GM18508 (cell line): ENCODE measurements around the gene KRT38.
"Not testable (repeated sequence)": the region's sequence is repeated elsewhere in the genome, so short reads cannot be mapped to it uniquely, and the experiment has no call there.

Source experiments
- ATAC-seq: cut with Tn5 transposase; IDR thresholded peaks from one replicate; pipeline ENCODE4 v1.9.1; 2021; ENCODE audit warnings: moderate number of reproducible peaks; ENCODE audit not compliant: insufficient read depth, unreplicated experiment

The KRT38 gene

GRCh38 chr17:41403404-41404023, 37.3 kb downstream of the KRT38 start:
- no peak for ATAC-seq

DNA sequence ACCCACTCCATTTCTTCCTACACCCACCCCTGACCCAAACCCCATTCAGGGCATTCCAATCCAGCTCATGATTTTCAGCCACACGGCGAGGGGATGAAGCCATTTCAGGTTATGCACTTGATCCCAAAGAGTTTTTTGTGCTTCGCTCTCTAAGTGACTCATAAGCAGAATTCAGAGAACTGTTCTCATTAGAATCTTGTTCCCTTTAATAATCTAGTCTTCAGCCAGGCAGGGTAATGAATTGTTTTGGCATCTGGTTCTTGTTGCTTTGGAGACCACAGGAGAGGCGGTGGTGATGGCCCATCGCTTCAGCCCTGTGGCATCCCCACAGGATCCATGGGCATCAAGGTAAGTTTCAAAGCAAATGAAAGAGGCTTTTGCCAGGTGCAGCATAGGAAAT, 38.6 kb downstream of the KRT38 start:
- ATAC-seq: no peak

DNA sequence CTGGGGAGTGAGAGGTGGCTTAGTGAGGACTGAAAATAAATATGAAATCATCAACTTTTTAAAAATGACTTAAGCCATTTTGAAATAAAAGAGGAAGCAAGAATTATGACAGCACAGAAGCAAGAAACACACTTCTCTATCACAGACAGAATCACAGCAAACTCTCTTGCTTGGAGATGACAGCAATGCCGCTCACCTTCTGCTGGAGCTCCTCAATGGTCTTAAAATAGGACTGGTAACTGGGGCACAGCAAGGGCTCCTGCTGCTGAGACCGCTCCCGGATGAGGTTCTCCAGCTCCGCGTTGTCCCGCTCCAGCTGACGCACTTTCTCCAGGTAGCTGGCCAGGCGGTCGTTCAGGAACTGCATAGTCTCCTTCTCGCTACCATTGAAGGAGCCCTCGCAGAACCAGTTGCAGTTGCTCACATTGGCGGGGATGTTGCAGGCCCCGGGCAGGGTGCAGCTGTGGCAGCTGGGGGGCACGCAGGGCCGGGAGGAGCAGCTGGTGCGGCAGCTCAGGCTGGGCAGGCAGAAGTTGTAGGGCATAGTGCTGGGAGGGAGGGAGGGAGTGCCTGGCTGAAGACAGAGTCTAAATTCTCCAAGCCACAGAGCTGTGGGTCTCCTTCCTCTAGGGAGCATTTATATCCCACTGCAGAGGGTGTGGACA, 43.7 kb downstream of the KRT38 start, which contains the start of gene KRT31:
KRT31 (minus strand) TSS at position 613 of the 665 bp plus-strand sequence; CDS start at position 544, 69 bp downstream.
- ATAC-seq: no peak

DNA sequence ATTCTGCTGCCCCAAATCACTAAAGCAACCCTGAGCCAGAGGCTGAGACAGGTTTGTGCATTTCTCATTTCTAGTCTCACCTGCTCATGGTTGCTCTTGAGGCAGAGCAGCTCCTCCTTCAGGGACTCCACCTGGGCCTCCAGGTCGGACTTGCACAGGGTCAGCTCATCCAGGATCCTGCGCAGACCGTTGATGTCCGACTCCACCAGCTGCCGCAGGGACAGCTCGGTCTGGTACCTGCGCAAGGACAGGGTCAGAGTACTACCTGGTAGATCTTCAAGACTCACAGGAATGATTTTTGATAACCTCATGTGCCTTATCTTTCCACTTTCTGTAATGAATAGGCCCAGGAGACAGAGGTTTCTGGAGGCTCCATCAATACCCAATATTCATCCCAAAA, 44.4 kb downstream of the KRT38 start:
- ATAC-seq: no peak

DNA sequence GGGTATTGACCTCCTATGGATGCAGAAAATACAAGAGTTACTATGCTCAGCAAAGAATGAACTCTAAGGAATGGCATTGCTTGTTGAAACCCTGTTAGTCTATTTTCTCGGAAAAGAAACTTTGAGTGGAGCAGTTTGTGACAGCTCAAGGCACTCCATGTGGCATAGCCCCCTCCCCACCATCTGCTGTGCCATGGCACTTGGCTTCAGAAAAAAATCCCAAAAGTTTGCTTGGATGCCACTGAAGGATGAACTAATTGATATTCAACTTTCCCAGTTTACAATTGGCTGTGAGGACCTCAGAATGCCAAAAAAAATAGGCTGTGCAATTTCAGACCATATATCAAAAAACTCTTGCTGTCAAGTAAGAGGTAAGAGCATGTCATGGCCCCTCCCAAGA, 45.2 kb downstream of the KRT38 start:
- ATAC-seq: no peak

DNA sequence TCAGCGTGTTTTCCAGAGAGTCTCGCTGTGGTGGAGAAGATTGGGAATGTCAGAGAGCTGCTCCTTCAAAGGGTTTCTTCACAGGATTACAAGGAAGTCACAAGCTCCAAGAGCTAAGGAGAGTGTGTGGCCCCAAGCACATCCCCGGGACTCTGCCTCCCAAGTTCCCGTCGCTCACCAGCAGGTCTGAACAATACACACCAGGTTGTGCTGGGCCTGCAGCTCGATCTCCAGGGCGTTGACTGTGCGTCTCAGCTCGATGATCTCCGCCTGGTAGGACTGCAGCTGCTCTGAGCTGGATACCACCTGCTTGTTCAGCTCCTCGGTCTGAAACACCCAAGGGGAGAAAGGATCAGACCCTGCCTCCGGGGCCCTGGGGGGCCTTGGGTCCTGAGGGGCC, 45.7 kb downstream of the KRT38 start:
- not testable (repeated sequence) for ATAC-seq

GRCh38 chr17:41394254-41394996, 46.4 kb downstream of the KRT38 start:
- no peak for ATAC-seq

GRCh38 chr17:41393826-41394225, 47.0 kb downstream of the KRT38 start:
- ATAC-seq: no peak

DNA sequence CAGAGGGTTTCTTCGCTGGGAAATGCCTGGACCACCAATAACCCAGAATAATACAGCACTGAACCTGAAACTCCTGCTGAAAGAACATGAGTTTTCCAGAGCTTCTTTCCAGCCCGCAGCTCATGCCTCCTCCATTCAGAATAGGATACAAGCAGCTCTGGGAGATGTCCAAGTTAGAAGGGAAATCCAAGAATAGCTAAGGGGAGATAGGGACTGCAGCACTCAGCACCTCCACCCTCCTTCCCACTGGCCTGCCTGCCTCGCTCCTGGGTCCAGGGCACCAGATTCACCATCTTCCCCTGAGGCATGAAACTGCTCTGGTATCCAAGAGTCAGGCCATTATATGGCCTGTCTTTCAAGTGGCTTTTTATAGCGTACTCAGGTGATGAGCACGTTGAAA, 47.5 kb downstream of the KRT38 start:
- no peak for ATAC-seq

DNA sequence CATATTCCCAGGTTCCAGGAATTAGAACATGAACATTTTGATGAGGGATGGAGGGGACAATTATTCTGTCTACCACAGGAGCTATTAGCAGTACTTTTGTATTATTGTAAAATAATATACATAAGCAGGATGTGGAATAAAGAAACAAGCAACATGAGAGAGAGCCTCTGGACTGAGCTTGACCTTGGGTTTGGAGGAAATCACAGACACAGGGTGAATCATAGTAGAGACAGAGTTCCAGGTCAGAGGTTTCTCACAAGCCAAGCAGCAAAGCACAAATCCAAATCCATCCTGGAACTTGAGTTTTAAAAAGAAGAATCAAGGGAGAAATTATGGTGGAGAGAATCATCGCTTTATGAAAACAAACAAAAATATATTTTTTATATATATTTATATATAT, 48.5 kb downstream of the KRT38 start:
- ATAC-seq: no peak

- no peak for ATAC-seq
Observed at GRCh38 chr17:41391535-41391934, 49.2 kb downstream of the KRT38 start.

GRCh38 chr17:41390411-41390938, 50.3 kb downstream of the KRT38 start:
- no peak for ATAC-seq

DNA sequence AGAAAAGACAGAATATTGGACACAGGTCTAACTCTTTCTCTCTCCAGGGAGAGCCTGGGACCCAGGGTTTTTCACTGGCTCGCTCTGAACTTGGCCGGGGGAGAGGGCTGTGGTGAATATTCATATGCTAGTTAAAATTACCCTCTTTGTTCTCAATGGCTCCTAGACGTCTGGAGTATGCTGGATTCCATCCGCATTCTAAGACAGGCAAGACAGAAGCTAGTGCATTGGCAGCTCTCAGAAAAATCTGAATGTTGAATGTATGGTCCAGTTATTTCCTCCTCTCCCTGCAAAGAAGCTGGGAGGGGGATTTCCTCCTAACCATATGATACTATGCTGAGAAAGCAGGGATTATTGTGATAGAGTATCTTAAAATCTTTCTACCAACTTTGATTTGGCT, 53.1 kb downstream of the KRT38 start:
- ATAC-seq: no peak

DNA sequence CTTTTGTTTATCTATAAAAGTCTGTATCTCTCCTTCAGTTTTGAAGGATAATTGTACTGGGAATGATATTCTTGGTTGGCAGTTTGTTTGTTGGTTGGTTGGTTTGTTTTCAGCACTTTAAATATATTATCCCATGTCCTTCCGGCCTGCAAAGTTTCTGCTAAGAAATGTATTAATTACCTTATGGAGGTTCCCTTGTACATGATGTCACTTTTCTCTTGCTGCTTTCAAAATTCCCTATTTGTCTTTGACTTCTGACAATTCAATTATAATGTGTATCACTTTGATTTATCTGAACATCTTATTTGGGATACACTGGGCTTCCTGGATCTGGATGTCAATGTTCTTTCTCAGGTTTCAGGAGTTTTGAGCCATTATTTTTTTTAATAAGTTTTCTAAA, 54.6 kb downstream of the KRT38 start:
- ATAC-seq: no peak
